Skin of body (tissue), 2 donors: ENCODE measurements around the gene BRINP2. TPM values are rescaled to one million over a fixed set of nuclear protein-coding genes. Genes with fewer than 3 reads are reported as not detected.

Source experiments
- DNase-seq: peaks from one replicate; lab custom pipeline; 2025; lab: John Stamatoyannopoulos, UW
- total RNA-seq: library from RNA; depleted of rRNA; stranded (reverse); fragments of >200 nt; gene quantifications from one replicate; pipeline ENCODE4 v1.2.3, GENCODE V29; 2014

Gene BRINP2, protein sequence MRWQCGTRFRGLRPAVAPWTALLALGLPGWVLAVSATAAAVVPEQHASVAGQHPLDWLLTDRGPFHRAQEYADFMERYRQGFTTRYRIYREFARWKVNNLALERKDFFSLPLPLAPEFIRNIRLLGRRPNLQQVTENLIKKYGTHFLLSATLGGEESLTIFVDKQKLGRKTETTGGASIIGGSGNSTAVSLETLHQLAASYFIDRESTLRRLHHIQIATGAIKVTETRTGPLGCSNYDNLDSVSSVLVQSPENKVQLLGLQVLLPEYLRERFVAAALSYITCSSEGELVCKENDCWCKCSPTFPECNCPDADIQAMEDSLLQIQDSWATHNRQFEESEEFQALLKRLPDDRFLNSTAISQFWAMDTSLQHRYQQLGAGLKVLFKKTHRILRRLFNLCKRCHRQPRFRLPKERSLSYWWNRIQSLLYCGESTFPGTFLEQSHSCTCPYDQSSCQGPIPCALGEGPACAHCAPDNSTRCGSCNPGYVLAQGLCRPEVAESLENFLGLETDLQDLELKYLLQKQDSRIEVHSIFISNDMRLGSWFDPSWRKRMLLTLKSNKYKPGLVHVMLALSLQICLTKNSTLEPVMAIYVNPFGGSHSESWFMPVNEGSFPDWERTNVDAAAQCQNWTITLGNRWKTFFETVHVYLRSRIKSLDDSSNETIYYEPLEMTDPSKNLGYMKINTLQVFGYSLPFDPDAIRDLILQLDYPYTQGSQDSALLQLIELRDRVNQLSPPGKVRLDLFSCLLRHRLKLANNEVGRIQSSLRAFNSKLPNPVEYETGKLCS
- 0.39 TPM for total RNA-seq

DNA sequence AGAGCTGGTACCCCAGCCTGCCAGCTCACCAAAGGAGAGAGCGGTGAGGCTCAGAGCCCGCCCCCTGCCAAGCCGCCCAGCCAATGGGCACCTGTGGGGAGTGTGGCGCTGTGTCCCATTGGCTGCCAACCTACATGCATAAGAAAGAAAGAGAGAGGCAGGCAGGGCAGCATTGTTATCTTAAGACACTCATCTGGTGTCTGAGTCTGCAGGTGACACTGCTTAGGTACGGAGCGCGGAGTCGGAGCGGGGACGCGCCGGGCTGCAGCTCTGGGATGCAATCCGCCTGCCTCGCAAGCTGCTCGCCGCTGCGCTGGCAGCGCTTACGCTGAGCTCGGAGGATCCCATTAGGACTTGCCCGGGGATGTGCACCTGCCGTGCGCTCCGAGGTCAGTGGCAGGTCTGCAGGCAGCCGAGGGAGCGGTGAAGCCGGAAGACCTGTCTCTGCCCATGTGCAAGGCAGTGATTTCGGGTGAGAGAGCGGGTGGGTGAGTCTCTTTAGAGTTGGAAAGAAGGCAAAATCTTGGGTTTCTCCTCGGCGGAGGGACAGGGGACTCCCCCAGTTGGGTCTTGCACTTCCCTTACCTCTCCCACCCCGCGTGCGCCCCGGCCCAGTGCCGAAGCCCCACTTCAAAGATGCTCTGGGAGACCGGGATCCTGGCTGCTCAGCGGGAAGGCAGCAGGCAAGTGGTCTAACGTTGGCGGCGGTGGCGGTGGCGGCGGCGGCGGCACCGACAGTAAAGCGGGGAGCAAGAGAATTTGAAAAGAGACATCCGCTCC lies at the start of gene BRINP2:
Gene BRINP2, plus strand, starts transcription at position 203 of the 780 bp plus-strand sequence. CDS start 58,919 bp downstream, outside the sequence.
- DNase-seq, result no peak

DNA sequence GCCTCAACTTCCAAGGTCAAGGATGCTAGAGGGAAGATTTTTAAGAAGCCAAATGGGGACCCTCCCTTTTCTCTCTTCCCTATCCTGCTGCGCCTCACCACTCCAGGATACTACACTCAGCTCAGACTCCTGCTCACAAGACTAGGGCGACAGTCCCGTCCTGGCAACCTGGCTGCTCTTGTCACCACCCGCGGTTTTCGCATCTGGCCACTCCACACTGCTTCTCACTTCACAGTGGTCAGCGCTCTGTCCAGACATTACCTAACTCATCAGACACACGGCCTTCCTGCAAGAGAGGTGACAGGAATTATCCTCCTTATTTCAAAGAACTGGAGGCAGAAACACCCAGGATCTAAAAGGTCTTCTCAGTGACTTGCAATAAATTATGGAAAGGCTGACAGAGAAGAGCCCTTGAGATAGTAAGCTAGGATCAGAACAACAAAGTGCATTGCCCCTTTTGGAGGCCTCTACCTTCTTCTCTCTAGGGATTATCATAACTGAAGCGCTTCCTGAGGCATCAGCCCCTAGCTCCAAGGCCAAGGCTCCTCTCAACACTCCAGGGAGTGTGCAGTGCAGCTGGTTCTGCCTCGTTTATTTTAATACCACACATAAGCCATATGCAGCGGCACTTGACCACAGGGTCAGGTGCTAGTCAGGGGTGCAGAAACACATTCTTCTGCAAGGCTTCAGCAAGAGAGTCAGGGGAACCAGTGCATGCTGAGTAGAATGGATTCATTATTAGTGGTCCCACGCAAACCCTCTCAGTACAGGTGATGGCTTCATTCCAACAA lies 48.1 kb upstream of the BRINP2 start:
- DNase-seq, result no peak

GRCh38 chr1:177124577-177125278 lies 46.0 kb upstream of the BRINP2 start:
- no peak for DNase-seq

DNA sequence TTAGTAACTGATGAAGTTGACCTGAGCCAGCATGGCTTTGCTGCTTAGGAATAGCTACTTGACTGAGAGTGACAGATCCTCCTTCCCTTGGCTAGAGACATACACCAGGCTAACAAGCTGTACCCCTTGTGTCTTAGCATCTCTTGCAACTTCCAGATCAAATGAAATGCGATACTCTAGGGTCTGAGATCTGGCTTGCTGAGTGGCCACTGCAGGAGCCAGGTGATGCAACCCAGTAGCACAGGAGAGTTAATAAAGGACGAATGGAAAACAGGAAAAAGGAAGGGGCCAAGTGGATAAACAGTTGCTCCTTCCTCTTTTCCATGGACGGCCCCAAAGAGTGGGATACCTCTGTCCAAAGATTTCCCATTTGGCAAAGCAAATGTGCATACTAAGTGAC lies 44.5 kb upstream of the BRINP2 start:
- DNase-seq, result no peak

GRCh38 chr1:177128665-177129281 lies 42.0 kb upstream of the BRINP2 start:
- no peak for DNase-seq

DNA sequence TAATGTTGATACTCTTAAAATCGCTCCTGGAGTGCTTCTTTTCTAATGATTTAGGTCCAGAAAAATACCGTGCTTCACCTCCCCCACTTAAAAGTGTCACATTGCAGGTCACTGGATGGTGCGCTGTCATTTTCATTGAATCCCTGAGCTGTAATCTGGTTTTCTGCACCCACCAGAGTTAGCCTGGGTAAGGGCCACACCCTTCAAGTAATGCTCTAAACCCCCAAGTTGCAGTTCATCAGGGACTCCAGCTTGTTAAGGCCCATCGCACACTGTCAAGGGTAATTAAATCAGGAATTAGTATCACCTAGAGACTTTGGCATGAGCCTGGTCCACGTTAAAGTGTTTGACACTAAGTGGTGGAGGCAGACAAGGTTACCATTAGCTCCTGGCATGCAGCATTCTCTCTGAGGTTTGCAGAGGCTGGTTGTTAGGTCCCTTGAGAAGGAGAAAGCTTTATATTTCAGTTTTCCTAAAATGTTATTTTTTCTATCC lies 40.3 kb upstream of the BRINP2 start:
- no peak for DNase-seq

- DNase-seq, result no peak
These were observed 39.0 kb upstream of the BRINP2 start for GRCh38 chr1:177131723-177132122.

- DNase-seq, result no peak
These were observed 38.6 kb upstream of the BRINP2 start for GRCh38 chr1:177132141-177132540.

- no peak for DNase-seq
These were observed 36.7 kb upstream of the BRINP2 start for GRCh38 chr1:177133977-177134538.

- no peak for DNase-seq
These were observed 35.5 kb upstream of the BRINP2 start for GRCh38 chr1:177135250-177135649.

GRCh38 chr1:177137814-177138213 lies 32.9 kb upstream of the BRINP2 start:
- DNase-seq, result no peak

DNA sequence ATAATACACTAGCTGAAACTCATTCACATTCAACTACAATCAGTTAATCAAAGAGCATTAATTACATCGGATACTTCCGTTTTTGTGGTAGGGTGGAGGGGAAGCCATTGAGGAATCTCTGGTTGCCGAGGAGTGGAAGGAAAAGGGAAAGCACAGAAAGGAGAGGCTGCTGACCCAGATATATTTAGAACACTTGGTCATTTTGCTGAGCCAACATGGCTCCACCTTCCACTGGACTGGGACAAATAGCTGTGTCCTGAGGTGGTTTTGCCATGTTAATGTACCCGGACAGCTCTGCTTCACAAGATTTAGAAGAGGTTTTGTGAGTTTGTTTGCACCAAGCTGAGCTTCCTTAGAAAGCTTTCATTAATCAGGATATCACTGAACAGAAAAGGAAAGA lies 32.4 kb upstream of the BRINP2 start:
- no peak for DNase-seq

DNA sequence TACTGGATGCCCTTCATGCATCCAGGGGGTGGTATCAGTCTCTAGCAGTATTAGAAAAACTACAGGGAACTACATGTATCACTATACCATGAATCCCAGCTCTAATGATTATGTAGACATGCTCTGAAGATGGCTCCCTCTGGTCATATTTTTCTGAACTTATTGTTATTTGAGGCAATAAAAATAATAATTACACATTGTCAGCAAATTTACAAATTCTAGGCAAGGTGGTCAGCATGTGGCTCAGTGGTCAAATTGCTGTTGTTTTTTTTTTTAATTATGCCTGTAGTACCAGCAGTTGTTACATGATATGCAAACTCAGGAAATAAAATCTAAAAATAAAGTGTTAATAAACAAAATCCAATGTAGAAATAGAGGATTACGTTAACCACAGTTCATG lies 28.7 kb upstream of the BRINP2 start:
- DNase-seq, result no peak

DNA sequence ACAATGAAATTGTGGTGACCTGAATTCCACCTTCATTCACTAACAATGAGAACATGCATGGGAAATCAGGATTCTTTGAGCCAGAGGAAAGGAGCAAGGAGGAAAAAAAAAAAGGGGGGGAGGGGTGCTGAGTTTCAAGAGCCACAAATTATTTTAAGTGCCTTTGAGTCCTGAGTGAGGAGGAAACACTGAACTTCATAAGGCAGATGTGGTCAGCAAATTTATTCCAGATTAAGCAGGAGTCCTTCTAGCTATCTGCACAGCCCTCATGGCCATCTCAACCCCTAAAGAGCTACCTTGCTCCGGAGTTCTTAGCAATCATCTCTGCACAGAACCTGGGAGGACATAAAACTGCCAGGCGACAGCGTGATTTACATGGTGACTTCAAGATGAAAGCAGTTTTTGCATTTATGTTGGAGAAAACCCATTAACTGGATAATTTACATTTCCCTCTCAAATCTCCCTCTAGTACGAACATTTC lies 27.9 kb upstream of the BRINP2 start:
- DNase-seq, result no peak

GRCh38 chr1:177145106-177146070 lies 25.4 kb upstream of the BRINP2 start:
- DNase-seq, result no peak

- DNase-seq, result no peak
These were observed 24.3 kb upstream of the BRINP2 start for GRCh38 chr1:177146499-177146898.

DNA sequence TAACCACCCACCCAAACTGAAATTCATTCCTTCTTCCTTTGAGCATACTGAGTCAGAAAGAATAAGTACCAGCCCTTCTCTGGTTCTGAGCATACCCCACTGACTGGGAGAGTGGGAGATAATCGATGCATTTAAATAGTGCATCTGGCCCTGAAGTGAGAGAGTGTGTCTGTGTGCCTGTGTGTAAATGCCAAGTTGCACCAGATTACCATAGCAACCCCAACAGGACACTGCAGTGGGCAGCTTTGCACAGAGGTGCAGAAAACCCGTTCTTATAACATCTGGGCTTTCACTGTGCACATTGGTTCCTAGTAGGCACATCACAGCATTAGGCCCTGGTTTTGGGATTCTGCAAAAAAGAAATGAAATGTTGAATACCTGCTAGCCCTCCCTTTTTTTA lies 8.5 kb upstream of the BRINP2 start:
- DNase-seq, result no peak

- DNase-seq, result no peak
These were observed 6.8 kb upstream of the BRINP2 start for GRCh38 chr1:177163844-177164379.
